NCI-H1105 (cell line): ENCODE data around the gene PROSER2.

ENCODE experiments used
- DNase-seq: peaks from one replicate; lab custom pipeline; 2025; lab: John Stamatoyannopoulos, UW

Gene PROSER2, protein sequence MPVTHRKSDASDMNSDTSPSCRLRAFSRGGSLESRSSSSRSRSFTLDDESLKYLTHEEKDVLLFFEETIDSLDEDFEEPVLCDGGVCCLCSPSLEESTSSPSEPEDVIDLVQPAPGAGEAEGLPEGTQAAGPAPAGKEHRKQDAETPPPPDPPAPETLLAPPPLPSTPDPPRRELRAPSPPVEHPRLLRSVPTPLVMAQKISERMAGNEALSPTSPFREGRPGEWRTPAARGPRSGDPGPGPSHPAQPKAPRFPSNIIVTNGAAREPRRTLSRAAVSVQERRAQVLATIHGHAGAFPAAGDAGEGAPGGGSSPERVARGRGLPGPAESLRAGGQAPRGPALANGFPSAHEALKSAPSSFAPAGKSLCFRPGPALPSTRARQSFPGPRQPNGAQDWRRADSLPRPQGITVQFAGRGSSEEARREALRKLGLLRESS

GRCh38 chr10:11823122-11823988, at the start of gene PROSER2:
TSS of gene PROSER2 (plus strand) at chr10:11823356. CDS start at chr10:11852078, 28,722 bp downstream.
- DNase-seq = no peak

DNA sequence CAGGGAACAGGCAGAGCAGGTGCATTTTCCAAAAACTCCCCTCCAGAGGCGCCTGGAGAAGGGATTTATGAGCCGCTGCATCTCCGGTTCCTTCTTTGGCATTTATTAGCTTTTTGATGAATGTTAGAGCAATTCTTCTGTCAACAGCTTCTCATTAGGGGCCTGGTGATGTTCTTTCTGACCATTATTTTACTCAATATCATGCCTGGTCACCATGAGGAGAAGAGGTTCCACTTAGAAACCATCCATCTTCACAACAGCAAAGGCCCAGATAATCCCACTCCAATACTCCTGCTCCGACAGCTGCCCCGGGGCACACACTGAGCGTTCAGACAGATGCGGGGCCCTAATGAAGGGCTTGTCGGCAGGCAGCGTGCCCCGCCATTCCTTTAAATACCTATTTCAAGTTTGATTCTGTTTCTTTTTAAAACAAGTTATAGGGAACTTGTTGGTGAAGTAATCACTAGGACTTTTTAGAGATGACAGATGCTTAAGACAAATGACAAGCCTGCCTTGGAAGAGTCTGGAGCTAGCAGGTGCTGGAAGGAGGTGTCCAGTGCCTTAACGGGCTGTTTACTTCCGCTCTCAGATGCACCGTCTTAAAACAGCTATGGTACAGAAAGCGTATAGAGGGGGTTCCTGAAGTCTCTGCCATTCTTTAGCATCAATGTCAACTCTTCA, 49.3 kb upstream of the PROSER2 start:
- no peak for DNase-seq

GRCh38 chr10:11775412-11775811, 47.7 kb upstream of the PROSER2 start:
- no peak for DNase-seq

DNA sequence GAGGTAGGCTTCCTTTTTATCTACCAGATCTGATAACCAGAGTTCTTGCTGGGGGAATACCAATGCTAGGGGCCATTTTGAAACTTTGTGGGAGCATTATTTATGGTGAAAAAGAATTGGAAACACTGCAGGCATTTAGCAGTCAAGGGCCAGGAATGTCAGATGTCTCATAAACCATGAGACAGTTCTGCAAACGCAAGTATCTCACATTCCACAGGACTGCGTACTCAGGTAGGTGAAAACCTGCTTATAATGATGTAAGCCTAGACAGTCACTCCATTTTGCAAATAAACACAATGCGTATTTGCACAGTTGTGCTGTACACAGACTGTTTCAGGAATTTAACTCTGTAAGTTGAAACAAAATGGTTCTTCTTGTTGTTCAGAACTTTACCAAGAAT, 47.1 kb upstream of the PROSER2 start:
- no peak for DNase-seq

DNA sequence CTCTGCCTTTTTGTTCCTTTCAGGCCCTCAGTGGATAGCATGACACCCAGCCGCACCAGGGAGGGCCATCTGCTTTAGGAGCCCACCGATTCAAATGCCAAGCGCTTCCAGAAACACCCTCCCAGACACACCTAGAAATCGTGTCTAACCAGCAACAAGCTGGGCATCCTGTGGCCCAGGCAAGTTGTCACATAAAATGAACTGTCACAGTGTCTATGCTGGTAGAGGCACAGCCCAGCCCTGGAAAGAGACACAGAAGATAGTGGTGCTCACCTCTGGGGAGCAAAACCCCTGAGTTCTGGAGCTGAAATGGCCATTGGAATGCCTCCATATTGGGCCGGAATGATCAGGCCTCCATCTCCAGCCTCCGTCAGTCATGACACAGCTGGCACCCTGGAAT, 42.0 kb upstream of the PROSER2 start:
- no peak for DNase-seq

DNA sequence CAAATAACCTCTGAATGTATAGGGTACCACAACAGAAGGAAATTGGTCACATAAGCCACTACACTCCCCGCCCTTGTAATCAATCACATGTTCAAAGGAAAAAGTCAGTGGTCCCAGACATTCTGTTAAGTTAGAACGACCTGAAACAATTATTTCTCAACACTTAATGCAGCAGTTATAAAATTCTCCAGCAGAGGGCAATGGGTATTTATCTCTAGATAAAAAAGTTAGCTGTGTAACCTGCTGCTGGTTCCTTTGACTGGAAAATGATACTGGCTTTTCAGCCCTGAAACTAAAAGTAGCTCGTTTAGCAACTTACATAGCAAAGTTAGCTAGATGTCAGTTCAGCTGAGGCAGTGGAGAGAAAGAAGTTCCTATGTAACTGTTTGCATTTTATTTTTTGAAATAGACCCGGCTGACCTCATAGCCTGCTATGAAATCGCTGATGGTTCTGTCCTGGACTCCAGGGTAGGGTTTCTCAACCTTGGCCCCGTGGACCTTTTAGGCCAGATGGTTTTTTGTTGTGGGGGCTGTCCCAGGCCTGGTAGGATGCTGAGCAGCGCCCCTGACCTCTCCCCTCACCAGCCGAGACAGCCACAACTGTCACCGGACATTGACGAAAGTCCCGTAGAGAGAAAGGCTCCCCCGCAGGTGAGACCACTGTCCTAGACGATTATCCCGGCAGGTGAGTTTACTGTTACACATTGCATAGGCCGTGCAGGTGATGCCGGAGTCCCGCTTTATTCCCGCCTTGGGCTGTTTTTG, 40.2 kb upstream of the PROSER2 start:
- no peak for DNase-seq

DNA sequence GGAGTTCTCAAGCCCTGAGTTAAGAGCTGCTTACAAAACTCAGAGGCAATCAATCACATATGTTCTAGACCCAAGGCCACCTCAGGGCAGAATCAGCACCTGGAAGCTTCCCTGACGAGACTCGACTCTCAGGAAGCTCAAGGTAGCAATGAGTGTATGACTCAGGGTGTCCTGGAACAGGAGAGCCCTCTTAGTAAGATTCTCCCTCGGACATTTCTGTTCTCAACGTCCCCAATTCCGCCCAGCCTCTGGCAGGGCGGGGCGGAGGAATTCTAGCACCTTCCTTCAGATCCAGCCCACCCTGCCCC, 39.6 kb upstream of the PROSER2 start:
- DNase-seq = no peak

DNA sequence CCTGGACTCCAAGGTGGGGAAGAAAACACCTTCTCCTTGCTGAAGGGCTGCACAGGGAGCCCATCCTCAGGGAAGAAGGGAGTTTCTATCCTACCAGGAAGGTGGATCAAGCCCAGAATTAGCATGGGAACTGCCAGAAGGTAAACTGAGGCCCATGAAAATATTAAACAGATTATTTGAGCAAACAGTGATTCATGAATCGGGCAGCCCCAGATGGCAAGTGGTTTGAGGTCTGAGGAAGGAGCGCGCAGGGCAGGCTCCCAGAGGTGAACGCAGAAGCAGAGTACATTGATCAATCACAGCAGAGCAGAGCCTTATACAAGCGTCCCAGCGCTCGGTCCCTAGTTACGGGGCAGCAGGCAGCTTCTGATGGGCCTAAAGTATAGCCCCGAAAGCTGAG, 35.8 kb upstream of the PROSER2 start:
- no peak for DNase-seq

DNA sequence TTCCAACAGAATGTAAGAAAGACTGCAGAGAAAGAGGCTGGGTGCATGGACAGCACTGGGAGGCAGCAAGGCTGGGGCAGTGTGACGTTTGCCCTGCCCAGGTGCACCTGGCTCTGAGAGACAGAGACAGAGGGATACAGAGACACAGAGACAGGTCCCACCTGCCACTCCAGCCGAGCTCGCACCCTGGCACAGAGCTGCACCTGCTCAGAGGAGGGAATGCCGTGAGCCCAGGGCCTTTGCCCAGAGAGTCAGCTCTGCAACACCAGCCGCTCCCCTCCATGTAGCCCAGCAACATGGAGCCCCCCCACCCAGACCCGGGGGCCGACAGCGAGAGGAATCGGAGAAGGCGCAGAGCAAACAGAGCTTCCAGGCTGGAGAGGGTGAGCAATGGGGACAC, 35.3 kb upstream of the PROSER2 start:
- no peak for DNase-seq

DNA sequence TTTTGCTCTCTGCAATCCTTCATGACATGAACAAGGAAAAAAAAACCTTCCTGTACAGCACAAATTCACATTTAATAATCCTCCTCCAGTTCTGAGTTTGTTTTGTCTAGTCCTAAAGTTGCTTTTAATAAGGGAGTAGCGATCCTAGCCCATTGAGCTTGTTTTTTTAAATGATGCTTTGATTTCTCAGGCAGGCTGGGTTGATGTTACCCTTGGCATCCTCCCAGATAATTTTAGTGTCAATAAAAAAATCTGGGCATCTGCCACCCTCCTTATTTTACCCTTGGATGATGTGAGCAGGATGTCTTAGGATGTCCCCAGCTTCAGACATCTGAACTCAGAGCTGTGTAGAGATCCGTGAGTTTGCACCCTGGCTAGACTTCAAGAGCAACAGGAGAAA, 33.9 kb upstream of the PROSER2 start:
- DNase-seq = no peak

GRCh38 chr10:11789956-11790355, 33.2 kb upstream of the PROSER2 start:
- no peak for DNase-seq

GRCh38 chr10:11793762-11794479, 29.2 kb upstream of the PROSER2 start:
- no peak for DNase-seq

- no peak for DNase-seq
These were observed 28.6 kb upstream of the PROSER2 start for GRCh38 chr10:11794566-11794965.

- DNase-seq = no peak
These were observed 27.8 kb upstream of the PROSER2 start for GRCh38 chr10:11795101-11795920.

- DNase-seq = no peak
These were observed 26.7 kb upstream of the PROSER2 start for GRCh38 chr10:11796474-11796873.

GRCh38 chr10:11797281-11797680, 25.9 kb upstream of the PROSER2 start:
- no peak for DNase-seq

- no peak for DNase-seq
These were observed 25.1 kb upstream of the PROSER2 start for GRCh38 chr10:11797847-11798633.

DNA sequence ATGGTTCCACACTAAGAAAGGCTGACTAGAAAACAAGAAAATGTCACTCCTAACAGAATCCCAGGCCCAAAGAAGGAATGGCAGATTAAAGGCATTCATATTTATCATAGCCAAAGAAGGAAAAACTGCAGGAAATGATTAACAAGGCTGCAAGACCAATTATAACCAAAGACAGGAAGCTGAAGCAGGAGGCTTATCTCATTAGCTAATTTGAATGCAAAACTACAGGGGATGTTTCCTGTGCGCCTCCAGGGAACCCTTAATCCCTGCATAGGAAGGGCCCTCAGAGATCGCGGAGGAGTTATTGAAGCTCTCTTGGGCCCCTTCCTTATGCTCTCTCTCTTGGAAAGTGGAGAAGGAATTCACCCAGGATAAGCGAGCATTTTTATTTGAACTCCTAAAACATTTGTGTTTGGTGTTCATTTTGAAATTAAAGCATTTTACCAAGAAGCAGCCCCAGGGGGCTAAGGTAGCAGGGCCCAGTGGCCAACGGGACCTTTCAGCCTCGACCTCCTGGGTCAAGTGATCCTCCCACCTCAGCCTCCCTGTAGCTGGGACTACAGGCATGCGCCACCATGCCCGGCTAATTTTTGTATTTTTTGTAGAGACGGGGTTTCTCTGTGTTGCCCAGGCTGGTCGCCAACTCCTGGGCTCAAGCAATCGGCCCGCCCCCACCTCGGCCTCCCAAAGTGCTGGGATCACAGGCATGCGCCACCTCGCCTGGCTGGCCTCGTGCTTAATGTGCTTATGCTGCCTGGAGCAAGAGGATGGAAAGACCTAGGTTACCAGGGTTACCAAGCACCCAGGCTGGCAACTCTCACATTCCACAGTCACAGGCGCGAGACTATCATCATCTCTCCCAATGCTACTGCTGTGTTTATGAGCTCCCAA, 24.1 kb upstream of the PROSER2 start:
- DNase-seq = no peak

- no peak for DNase-seq
These were observed 23.4 kb upstream of the PROSER2 start for GRCh38 chr10:11799736-11800080.
